Middle frontal gyrus (tissue), 1 donor: ENCODE results near the gene CAND2.
A peak's percentile ranks its signal among the peaks of the same experiment; 100 is the strongest.
"Not testable (repeated sequence)": the region's sequence is repeated elsewhere in the genome, so short reads cannot be mapped to it uniquely, and the experiment has no call there.

ENCODE experiments used
- DNase-seq: peaks from one replicate; pipeline ENCODE4 v3.0.0-alpha.2; 2015; ENCODE audit warnings: low spot score; ENCODE audit errors: extremely low spot score

CAND2 gene

GRCh38 chr3:12829886-12830784 is 33.7 kb downstream of the CAND2 start:
- no peak for DNase-seq

GRCh38 chr3:12830785-12831156 is 34.3 kb downstream of the CAND2 start:
- no peak for DNase-seq

- DNase-seq, result no peak
Observed at GRCh38 chr3:12831301-12831866, 34.9 kb downstream of the CAND2 start.

GRCh38 chr3:12832350-12833221 is 36.1 kb downstream of the CAND2 start:
- no peak for DNase-seq

- no peak for DNase-seq
Observed at GRCh38 chr3:12833222-12834161, 37.0 kb downstream of the CAND2 start.

GRCh38 chr3:12835052-12835665 is 38.7 kb downstream of the CAND2 start:
- DNase-seq, result no peak

- DNase-seq, result no peak
Observed at GRCh38 chr3:12837295-12837986, 41.0 kb downstream of the CAND2 start.

- no peak for DNase-seq
Observed at GRCh38 chr3:12838179-12838965, 41.9 kb downstream of the CAND2 start.

- no peak for DNase-seq
Observed at GRCh38 chr3:12839156-12839946, 42.9 kb downstream of the CAND2 start.

GRCh38 chr3:12840148-12840547 is 43.7 kb downstream of the CAND2 start:
- not testable (repeated sequence) for DNase-seq

- no peak for DNase-seq
Observed at GRCh38 chr3:12840591-12841148, 44.2 kb downstream of the CAND2 start.

- DNase-seq, result peak; percentile 90
Observed at GRCh38 chr3:12841149-12841969, 44.9 kb downstream of the CAND2 start, which contains the start of gene RPL32. Gene RPL32 (minus strand): TSS chr3:12841565. CDS start chr3:12840237, 1,328 bp downstream.

GRCh38 chr3:12841970-12842328 is 45.5 kb downstream of the CAND2 start:
- no peak for DNase-seq

- no peak for DNase-seq
Observed at GRCh38 chr3:12842469-12842868, 46.0 kb downstream of the CAND2 start.

GRCh38 chr3:12845811-12846210 is 49.3 kb downstream of the CAND2 start:
- no peak for DNase-seq

GRCh38 chr3:12852201-12852600 is 55.7 kb downstream of the CAND2 start:
- DNase-seq, result no peak

- DNase-seq, result not testable (repeated sequence)
Observed at GRCh38 chr3:12853847-12854246, 57.4 kb downstream of the CAND2 start.
